GM23338 (cell line): ENCODE data around the gene HTR3B. TPM values are rescaled to one million over a fixed set of nuclear protein-coding genes. Genes with fewer than 3 reads are reported as not detected.

Experiments used
- ATAC-seq: fragments of 200-7000 bp; cut with Tn5 transposase; 3 replicates; pipeline ENCODE4 v1.9.1; 2020
- DNase-seq: peaks from one replicate; pipeline ENCODE4 v3.0.0-alpha.2; 2015; ENCODE audit warnings: low spot score
- H2AFZ ChIP-seq: fragments of 200-600 bp; sonication (generic); 2 replicates; pipeline ENCODE4 v1.8.0; 2016; ENCODE audit warnings: antibody characterized with exemption, mild to moderate bottlenecking, moderate library complexity
- H3F3A ChIP-seq: fragments of 200-600 bp; sonication (generic); replicated peaks from 2 replicates; pipeline ENCODE4 v1.8.0; 2017; ENCODE audit warnings: antibody characterized with exemption, mixed run types, low read depth
- H3K27ac ChIP-seq: fragments of 200-600 bp; sonication (generic); 2 replicates; pipeline ENCODE4 v1.6.1; 2016; ENCODE audit warnings: low read depth
- H3K27me3 ChIP-seq: fragments of 200-600 bp; sonication (generic); 2 replicates; pipeline ENCODE4 v1.8.0; 2016; ENCODE audit warnings: mild to moderate bottlenecking, mixed run types, moderate library complexity; ENCODE audit not compliant: insufficient read depth
- H3K36me3 ChIP-seq: fragments of 200-600 bp; sonication (generic); 2 replicates; pipeline ENCODE4 v1.8.0; 2016; ENCODE audit warnings: mild to moderate bottlenecking; ENCODE audit not compliant: insufficient read depth
- H3K4me1 ChIP-seq: fragments of 200-600 bp; sonication (generic); 2 replicates; pipeline ENCODE4 v1.8.0; 2016; ENCODE audit warnings: mild to moderate bottlenecking, moderate library complexity; ENCODE audit not compliant: insufficient read depth
- H3K4me2 ChIP-seq: fragments of 200-600 bp; sonication (generic); 2 replicates; pipeline ENCODE4 v1.7.1; 2017; ENCODE audit warnings: mixed run types
- H3K4me3 ChIP-seq: fragments of 200-600 bp; sonication (generic); 2 replicates; pipeline ENCODE4 v1.6.1; 2016; ENCODE audit warnings: mixed run types
- H3K79me2 ChIP-seq: fragments of 200-600 bp; sonication (generic); replicated peaks from 2 replicates; pipeline ENCODE4 v1.8.0; 2017; ENCODE audit warnings: mild to moderate bottlenecking; ENCODE audit not compliant: insufficient read depth
- H3K9me2 ChIP-seq: fragments of 200-600 bp; sonication (generic); 2 replicates; pipeline ENCODE4 v1.8.0; 2017; ENCODE audit not compliant: insufficient read depth
- H4K20me1 ChIP-seq: fragments of 200-600 bp; sonication (generic); replicated peaks from 2 replicates; pipeline ENCODE4 v1.8.0; 2017; ENCODE audit warnings: mild to moderate bottlenecking; ENCODE audit not compliant: insufficient read depth
- H3K27ac Mint-ChIP-seq: 2 replicates; pipeline ENCODE4 v1.8.0; 2020; ENCODE audit warnings: inconsistent platforms, mild to moderate bottlenecking, moderate library complexity, mixed read lengths
- H3K27me3 Mint-ChIP-seq: 3 replicates; pipeline ENCODE4 v1.8.0; 2022; ENCODE audit warnings: low read depth, mild to moderate bottlenecking, moderate library complexity, mixed read lengths, inconsistent platforms; ENCODE audit not compliant: insufficient read depth, poor library complexity
- H3K36me3 Mint-ChIP-seq: 3 replicates; pipeline ENCODE4 v1.8.0; 2021; ENCODE audit warnings: low read depth, mild to moderate bottlenecking, inconsistent platforms, moderate library complexity, mixed read lengths
- H3K4me1 Mint-ChIP-seq: 3 replicates; pipeline ENCODE4 v1.8.0; 2020; ENCODE audit warnings: mild to moderate bottlenecking, inconsistent platforms, mixed read lengths
- H3K4me3 Mint-ChIP-seq: 3 replicates; pipeline ENCODE4 v1.8.0; 2021; ENCODE audit warnings: moderate library complexity, mild to moderate bottlenecking, inconsistent platforms, mixed read lengths
- H3K9me3 Mint-ChIP-seq: 3 replicates; pipeline ENCODE4 v1.8.0; 2020; ENCODE audit warnings: moderate library complexity, mild to moderate bottlenecking, inconsistent platforms, mixed read lengths
- CREB1 ChIP-seq: fragments of 250-450 bp; sonication (Bioruptor Pico); IDR thresholded peaks from 2 replicates; pipeline ENCODE4 v1.5.0; 2020; ENCODE audit warnings: low read depth, mild to moderate bottlenecking, moderate library complexity
- ETS1 ChIP-seq: IDR thresholded peaks from 2 replicates; pipeline ENCODE4 v1.6.1; 2016; ENCODE audit warnings: antibody characterized with exemption
- EZH2 ChIP-seq: fragments of 200-600 bp; sonication (generic); IDR thresholded peaks from one replicate; pipeline ENCODE4 v1.8.0; 2017; ENCODE audit warnings: antibody characterized with exemption, mild to moderate bottlenecking, low read depth; ENCODE audit not compliant: unreplicated experiment
- EZH2phosphoT487 ChIP-seq: fragments of 200-600 bp; sonication (generic); IDR thresholded peaks from one replicate; pipeline ENCODE4 v1.8.1; 2018; ENCODE audit warnings: antibody characterized with exemption; ENCODE audit not compliant: unreplicated experiment
- JUNB ChIP-seq: IDR thresholded peaks from one replicate; pipeline ENCODE4 v1.6.1; 2016; ENCODE audit warnings: antibody characterized with exemption; ENCODE audit not compliant: unreplicated experiment
- NANOG ChIP-seq: IDR thresholded peaks from 2 replicates; pipeline ENCODE4 v1.6.1; 2016; ENCODE audit warnings: antibody characterized with exemption, borderline replicate concordance
- POLR2AphosphoS5 ChIP-seq: IDR thresholded peaks from 2 replicates; pipeline ENCODE4 v1.6.1; 2016; ENCODE audit warnings: antibody characterized with exemption, low read depth
- STAT1 ChIP-seq: IDR thresholded peaks from one replicate; pipeline ENCODE4 v1.6.1; 2016; ENCODE audit warnings: antibody characterized with exemption; ENCODE audit not compliant: unreplicated experiment
- ZNF114 ChIP-seq: fragments of 250-450 bp; sonication (Bioruptor Pico); IDR thresholded peaks from 2 replicates; pipeline ENCODE4 v1.5.0; 2020; ENCODE audit warnings: mild to moderate bottlenecking, moderate library complexity
- ZNF462 ChIP-seq: fragments of 250-450 bp; sonication (Bioruptor Pico); IDR thresholded peaks from 2 replicates; pipeline ENCODE4 v1.5.0; 2020; ENCODE audit warnings: mild to moderate bottlenecking, moderate library complexity
- polyA plus RNA-seq: library from polyadenylated mRNA; unstranded; fragments of >200 nt; fragmentation: Nextera tagmentation; extraction: Ambion mirVana; gene quantifications from 2 replicates; pipeline ENCODE4 v1.2.1, GENCODE V29; 2016
- total RNA-seq: library from RNA; depleted of rRNA; stranded (reverse); fragments of >200 nt; shearing (Covaris generic); gene quantifications from 2 replicates; pipeline ENCODE4 v1.2.3, GENCODE V29; 2014
- TF ChIP-seq, protein P1 (sequence below): IDR thresholded peaks from one replicate; pipeline ENCODE4 v1.6.1; 2018; ENCODE audit warnings: antibody characterized with exemption; ENCODE audit not compliant: unreplicated experiment
- TF ChIP-seq, protein P2 (sequence below), 2 experiments: fragments of 200-600 bp in 1 of 2; sonication (generic) in 1 of 2; conservative IDR thresholded peaks; 2 replicates each; pipeline versions ENCODE4 v1.5.1 to v1.6.1; 2016 to 2017; ENCODE audit warnings: antibody characterized with exemption in 2 of 2, low read depth in 2 of 2, mild to moderate bottlenecking in 2 of 2, moderate library complexity in 1 of 2

The HTR3B gene
- total and polyA plus RNA-seq, 2 experiments from 2014 or later: not detected

- TF ChIP-seq ZNF462: no peak
- TF ChIP-seq POLR2AphosphoS5: no peak
- no peak for TF ChIP-seq ZNF114 (CRISPR knock-in tag)
- no peak for TF ChIP-seq EZH2
- TF ChIP-seq ETS1: no peak
- TF ChIP-seq CREB1 (CRISPR knock-in tag): no peak
- TF ChIP-seq NANOG: no peak
- TF ChIP-seq STAT1: no peak
- TF ChIP-seq EZH2phosphoT487: no peak
Observed at GRCh38 chr11:113907152-113907551, 2.6 kb downstream of the HTR3B start (continued).

DNA sequence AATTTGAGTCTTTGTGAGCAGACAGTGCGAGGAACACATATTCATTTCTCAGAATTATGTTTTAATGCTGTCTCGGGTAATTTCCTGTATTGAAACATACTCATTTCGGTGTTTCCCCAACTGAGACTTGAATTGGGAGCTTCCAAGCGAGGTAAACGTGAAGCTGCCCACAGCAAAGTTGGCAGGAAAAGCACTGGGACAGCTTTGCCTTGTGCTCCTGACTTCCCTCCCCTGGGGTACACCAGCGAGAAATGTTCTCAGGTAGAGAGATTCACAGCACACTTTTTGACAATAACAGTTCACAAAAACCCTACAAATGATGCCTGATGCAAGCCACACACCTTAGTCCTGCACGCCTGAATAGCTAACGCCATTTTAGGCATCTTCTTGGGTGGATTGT lies 3.1 kb downstream of the HTR3B start:
- Histone ChIP-seq H3K79me2 (no peaks in the 10 kb centered on the region), H3K4me3 (no peak overlapping the region), H3K9me2 (no peaks in the 10 kb centered on the region), H3K27me3 (no peaks in the 10 kb centered on the region), H3F3A (no peaks in the 10 kb centered on the region), H3K36me3 (no peaks in the 10 kb centered on the region), H3K27ac (no peak overlapping the region), H4K20me1 (no peaks in the 10 kb centered on the region), H2AFZ (peak overlapping the region; percentile 80; the same call in 1 of the 2 replicates), H3K4me1 (peaks cover 4% of the 10 kb centered on the region), H3K4me2 (no peak overlapping the region)
- ATAC-seq (no peak), DNase-seq (no peak)
- Mint-ChIP-seq H3K4me1 (peaks cover 15% of the 10 kb centered on the region), H3K27me3 (no peaks in the 10 kb centered on the region), H3K4me3 (no peak overlapping the region), H3K27ac (no peak overlapping the region), H3K9me3 (no peaks in the 10 kb centered on the region), H3K36me3 (no peaks in the 10 kb centered on the region)
- no peak for TF ChIP-seq NANOG
- TF ChIP-seq, protein P1, sequence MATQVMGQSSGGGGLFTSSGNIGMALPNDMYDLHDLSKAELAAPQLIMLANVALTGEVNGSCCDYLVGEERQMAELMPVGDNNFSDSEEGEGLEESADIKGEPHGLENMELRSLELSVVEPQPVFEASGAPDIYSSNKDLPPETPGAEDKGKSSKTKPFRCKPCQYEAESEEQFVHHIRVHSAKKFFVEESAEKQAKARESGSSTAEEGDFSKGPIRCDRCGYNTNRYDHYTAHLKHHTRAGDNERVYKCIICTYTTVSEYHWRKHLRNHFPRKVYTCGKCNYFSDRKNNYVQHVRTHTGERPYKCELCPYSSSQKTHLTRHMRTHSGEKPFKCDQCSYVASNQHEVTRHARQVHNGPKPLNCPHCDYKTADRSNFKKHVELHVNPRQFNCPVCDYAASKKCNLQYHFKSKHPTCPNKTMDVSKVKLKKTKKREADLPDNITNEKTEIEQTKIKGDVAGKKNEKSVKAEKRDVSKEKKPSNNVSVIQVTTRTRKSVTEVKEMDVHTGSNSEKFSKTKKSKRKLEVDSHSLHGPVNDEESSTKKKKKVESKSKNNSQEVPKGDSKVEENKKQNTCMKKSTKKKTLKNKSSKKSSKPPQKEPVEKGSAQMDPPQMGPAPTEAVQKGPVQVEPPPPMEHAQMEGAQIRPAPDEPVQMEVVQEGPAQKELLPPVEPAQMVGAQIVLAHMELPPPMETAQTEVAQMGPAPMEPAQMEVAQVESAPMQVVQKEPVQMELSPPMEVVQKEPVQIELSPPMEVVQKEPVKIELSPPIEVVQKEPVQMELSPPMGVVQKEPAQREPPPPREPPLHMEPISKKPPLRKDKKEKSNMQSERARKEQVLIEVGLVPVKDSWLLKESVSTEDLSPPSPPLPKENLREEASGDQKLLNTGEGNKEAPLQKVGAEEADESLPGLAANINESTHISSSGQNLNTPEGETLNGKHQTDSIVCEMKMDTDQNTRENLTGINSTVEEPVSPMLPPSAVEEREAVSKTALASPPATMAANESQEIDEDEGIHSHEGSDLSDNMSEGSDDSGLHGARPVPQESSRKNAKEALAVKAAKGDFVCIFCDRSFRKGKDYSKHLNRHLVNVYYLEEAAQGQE: no peak
- TF ChIP-seq JUNB: no peak
- no peak for TF ChIP-seq STAT1
- TF ChIP-seq, protein P2, sequence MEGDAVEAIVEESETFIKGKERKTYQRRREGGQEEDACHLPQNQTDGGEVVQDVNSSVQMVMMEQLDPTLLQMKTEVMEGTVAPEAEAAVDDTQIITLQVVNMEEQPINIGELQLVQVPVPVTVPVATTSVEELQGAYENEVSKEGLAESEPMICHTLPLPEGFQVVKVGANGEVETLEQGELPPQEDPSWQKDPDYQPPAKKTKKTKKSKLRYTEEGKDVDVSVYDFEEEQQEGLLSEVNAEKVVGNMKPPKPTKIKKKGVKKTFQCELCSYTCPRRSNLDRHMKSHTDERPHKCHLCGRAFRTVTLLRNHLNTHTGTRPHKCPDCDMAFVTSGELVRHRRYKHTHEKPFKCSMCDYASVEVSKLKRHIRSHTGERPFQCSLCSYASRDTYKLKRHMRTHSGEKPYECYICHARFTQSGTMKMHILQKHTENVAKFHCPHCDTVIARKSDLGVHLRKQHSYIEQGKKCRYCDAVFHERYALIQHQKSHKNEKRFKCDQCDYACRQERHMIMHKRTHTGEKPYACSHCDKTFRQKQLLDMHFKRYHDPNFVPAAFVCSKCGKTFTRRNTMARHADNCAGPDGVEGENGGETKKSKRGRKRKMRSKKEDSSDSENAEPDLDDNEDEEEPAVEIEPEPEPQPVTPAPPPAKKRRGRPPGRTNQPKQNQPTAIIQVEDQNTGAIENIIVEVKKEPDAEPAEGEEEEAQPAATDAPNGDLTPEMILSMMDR (conservative IDR thresholded peaks at IDR 0.05; ENCODE audit: low read depth in 2 of 2): no peak
